Uterus (tissue), 2 donors: ENCODE data around the gene FAM20A.

Source experiments
- CTCF ChIP-seq, 4 experiments: fragments of 200-600 bp in 2 of 4; fragments of 450-650 bp in 2 of 4; sonication (generic) in 2 of 4; IDR thresholded peaks; one replicate each; pipeline ENCODE4 v1.5.1; 2016 to 2019; ENCODE audit warnings: antibody characterized with exemption in 4 of 4, mild to moderate bottlenecking in 2 of 4, moderate library complexity in 1 of 4
- POLR2A ChIP-seq, 2 donors: fragments of 450-650 bp; IDR thresholded peaks; one replicate each; pipeline ENCODE4 v1.6.1; 2016; ENCODE audit warnings: antibody characterized with exemption in 2 of 2, mild to moderate bottlenecking in 1 of 2, moderate library complexity in 1 of 2

- TF ChIP-seq CTCF (IDR thresholded peaks at IDR 0.05) (peak in 1 of 4 experiments; percentile 20), POLR2A (IDR thresholded peaks at IDR 0.05) (no peak)
Observed at GRCh38 chr17:68576811-68577496, 24.2 kb downstream of the FAM20A start.
